ENCODE results near the gene ZBP1.

The ZBP1 gene

GRCh38 chr20:57661746-57662455 is 41.7 kb upstream of the ZBP1 start:
- Histone ChIP-seq H3K36me3 (replicated peaks; ENCODE audit: low read depth, low read length) (no peaks in the 10 kb centered on the region), H3K4me2 (ENCODE audit: low read length) (no peak overlapping the region), H3K79me2 (ENCODE audit: low read length) (no peaks in the 10 kb centered on the region), H3K27me3 (ENCODE audit: low read depth, low read length) (peaks cover 40% of the 10 kb centered on the region), H2AFZ (ENCODE audit: low read depth, low read length) (no peak overlapping the region), H3K4me3 (ENCODE audit: low read length) (no peak overlapping the region), H3K9me3 (ENCODE audit: insufficient read depth, low read length) (no peaks in the 10 kb centered on the region), H3K4me1 (ENCODE audit: low read length) (no peaks in the 10 kb centered on the region), H3K9ac (ENCODE audit: low read length) (no peak overlapping the region), H4K20me1 (ENCODE audit: insufficient read depth, low read length) (no peaks in the 10 kb centered on the region), H3K27ac (ENCODE audit: low read length) (no peak overlapping the region)
- TF ChIP-seq EZH2phosphoT487 (IDR thresholded peaks at IDR 0.05; ENCODE audit: low read depth) (no peak), CTCF (IDR thresholded peaks at IDR 0.05; ENCODE audit: low read depth, low read length) (no peak)

DNA sequence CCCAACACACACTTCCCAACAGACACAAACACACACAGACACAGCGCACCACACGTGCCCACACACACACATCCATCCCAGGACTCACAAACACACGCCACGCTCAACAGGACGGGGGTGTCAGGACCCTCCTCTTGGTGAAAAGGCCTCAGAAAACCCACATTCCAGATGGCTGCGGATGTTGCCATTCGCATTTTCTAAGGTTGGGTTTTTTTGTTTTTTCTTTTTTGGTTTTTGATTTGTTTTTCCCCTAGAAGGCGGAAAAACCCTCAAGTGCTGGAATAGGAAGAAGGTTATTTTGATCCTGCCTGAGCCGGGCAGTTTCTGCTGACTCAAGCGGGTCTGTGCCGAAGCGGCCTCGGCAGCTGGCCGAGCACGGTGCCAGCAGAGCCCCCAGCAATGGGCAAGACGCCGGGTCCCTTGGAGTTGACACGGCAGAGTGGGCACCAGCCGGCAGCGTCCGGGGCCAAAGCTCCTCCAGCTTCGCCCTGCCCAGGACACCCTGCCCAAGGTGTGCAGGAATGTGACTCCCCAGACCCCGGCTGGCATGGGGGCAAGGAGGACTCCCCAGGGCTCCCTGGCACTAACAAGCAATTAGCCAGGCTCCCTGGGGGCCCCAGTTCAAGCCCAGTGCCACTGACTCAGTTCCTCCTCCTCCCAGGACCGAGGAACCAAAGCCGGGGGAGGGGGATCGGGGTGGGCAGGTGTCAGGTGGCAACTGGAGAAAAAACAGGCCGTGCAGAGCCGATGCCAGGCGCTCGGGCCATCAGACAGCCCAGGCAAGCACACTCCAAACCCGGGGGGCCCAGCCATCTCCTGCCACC is 40.9 kb upstream of the ZBP1 start:
- H2AFZ ChIP-seq (ENCODE audit: low read depth, low read length), result no peak overlapping the region
- H3K27ac ChIP-seq (ENCODE audit: low read length), result no peak overlapping the region
- H3K9me3 ChIP-seq (ENCODE audit: insufficient read depth, low read length), result no peaks in the 10 kb centered on the region
- H3K4me2 ChIP-seq (ENCODE audit: low read length), result no peak overlapping the region
- H3K36me3 ChIP-seq (replicated peaks; ENCODE audit: low read depth, low read length), result no peaks in the 10 kb centered on the region
- TF ChIP-seq CTCF (IDR thresholded peaks at IDR 0.05; ENCODE audit: low read depth, low read length) (no peak), EZH2phosphoT487 (IDR thresholded peaks at IDR 0.05; ENCODE audit: low read depth) (no peak)
- H3K79me2 ChIP-seq (ENCODE audit: low read length), result no peaks in the 10 kb centered on the region
- no peak overlapping the region for H3K4me3 ChIP-seq (ENCODE audit: low read length)
- no peaks in the 10 kb centered on the region for H3K4me1 ChIP-seq (ENCODE audit: low read length)
- H4K20me1 ChIP-seq (ENCODE audit: insufficient read depth, low read length), result no peaks in the 10 kb centered on the region
- H3K9ac ChIP-seq (ENCODE audit: low read length), result no peak overlapping the region
- peaks cover 38% of the 10 kb centered on the region for H3K27me3 ChIP-seq (ENCODE audit: low read depth, low read length)

- no peaks in the 10 kb centered on the region for H4K20me1 ChIP-seq (ENCODE audit: insufficient read depth, low read length)
- peaks cover 40% of the 10 kb centered on the region for H3K27me3 ChIP-seq (ENCODE audit: low read depth, low read length)
- H3K27ac ChIP-seq (ENCODE audit: low read length), result no peak overlapping the region
- H2AFZ ChIP-seq (ENCODE audit: low read depth, low read length), result no peak overlapping the region
- TF ChIP-seq CTCF (IDR thresholded peaks at IDR 0.05; ENCODE audit: low read depth, low read length) (no peak), EZH2phosphoT487 (IDR thresholded peaks at IDR 0.05; ENCODE audit: low read depth) (no peak)
- H3K4me2 ChIP-seq (ENCODE audit: low read length), result no peak overlapping the region
- no peaks in the 10 kb centered on the region for H3K9me3 ChIP-seq (ENCODE audit: insufficient read depth, low read length)
- H3K4me3 ChIP-seq (ENCODE audit: low read length), result no peak overlapping the region
- no peaks in the 10 kb centered on the region for H3K4me1 ChIP-seq (ENCODE audit: low read length)
- no peaks in the 10 kb centered on the region for H3K36me3 ChIP-seq (replicated peaks; ENCODE audit: low read depth, low read length)
- no peak overlapping the region for H3K9ac ChIP-seq (ENCODE audit: low read length)
- H3K79me2 ChIP-seq (ENCODE audit: low read length), result no peaks in the 10 kb centered on the region
Observed at GRCh38 chr20:57660181-57660921, 40.1 kb upstream of the ZBP1 start.
